ENCODE data around the gene PAIP2. TPM values are rescaled to one million over a fixed set of nuclear protein-coding genes. Genes with fewer than 3 reads are reported as not detected.

Gene PAIP2
- total and polyA plus RNA-seq, 8 donors = 66.8 to 171 (median 137) TPM

- TF ChIP-seq CTCF (IDR thresholded peaks at IDR 0.05) = no peak
- H3K27ac ChIP-seq = no peak overlapping the region
Measured at GRCh38 chr5:139410121-139410992, 68.7 kb downstream of the PAIP2 start.

GRCh38 chr5:139410993-139411828 lies 69.6 kb downstream of the PAIP2 start:
- Histone ChIP-seq H3K27me3 (no peaks in the 10 kb centered on the region), H3K36me3 (no peaks in the 10 kb centered on the region), H3K4me1 (no peaks in the 10 kb centered on the region), H3K9me3 (no peaks in the 10 kb centered on the region), H3K27ac (no peak overlapping the region), H3K4me3 (no peak overlapping the region)
- no peak for DNase-seq
- no peak for ATAC-seq
- TF ChIP-seq CTCF (IDR thresholded peaks at IDR 0.05) = no peak
- intact Hi-C loops (cut with DNase I) = no loop called here

More at GRCh38 chr5:139410121-139410992, 68.7 kb downstream of the PAIP2 start:
- Histone ChIP-seq H3K4me3 (no peak overlapping the region), H3K27me3 (no peaks in the 10 kb centered on the region), H3K36me3 (no peaks in the 10 kb centered on the region), H3K9me3 (no peaks in the 10 kb centered on the region), H3K4me1 (no peaks in the 10 kb centered on the region)
- intact Hi-C loops (cut with DNase I) = no loop called here
- DNase-seq (no peak), ATAC-seq (no peak)

GRCh38 chr5:139413153-139413552 lies 71.5 kb downstream of the PAIP2 start:
- Histone ChIP-seq H3K27ac (no peak overlapping the region), H3K36me3 (no peaks in the 10 kb centered on the region), H3K9me3 (no peaks in the 10 kb centered on the region), H3K27me3 (no peaks in the 10 kb centered on the region), H3K4me1 (peaks cover 5 to 7% of the 10 kb centered on the region in 2 donors), H3K4me3 (no peak overlapping the region)
- ATAC-seq (no peak), DNase-seq (no peak)
- intact Hi-C loops (cut with DNase I) = no loop called here
- TF ChIP-seq CTCF (IDR thresholded peaks at IDR 0.05) = no peak

- intact Hi-C loops (cut with DNase I) = no loop called here
- ATAC-seq = no peak
Measured at GRCh38 chr5:139413963-139414362, 72.3 kb downstream of the PAIP2 start.

More at GRCh38 chr5:139413963-139414362, 72.3 kb downstream of the PAIP2 start:
- DNase-seq = no peak
- H3K36me3 ChIP-seq = no peaks in the 10 kb centered on the region
- peaks cover 7 to 8% of the 10 kb centered on the region in 2 donors for H3K4me1 ChIP-seq
- H3K27ac ChIP-seq = no peak overlapping the region
- H3K4me3 ChIP-seq = no peak overlapping the region
- no peaks in the 10 kb centered on the region for H3K27me3 ChIP-seq
- H3K9me3 ChIP-seq = no peaks in the 10 kb centered on the region
- TF ChIP-seq CTCF (IDR thresholded peaks at IDR 0.05) = no peak
